ENCODE results near the gene NTSR2.

NTSR2 gene

DNA sequence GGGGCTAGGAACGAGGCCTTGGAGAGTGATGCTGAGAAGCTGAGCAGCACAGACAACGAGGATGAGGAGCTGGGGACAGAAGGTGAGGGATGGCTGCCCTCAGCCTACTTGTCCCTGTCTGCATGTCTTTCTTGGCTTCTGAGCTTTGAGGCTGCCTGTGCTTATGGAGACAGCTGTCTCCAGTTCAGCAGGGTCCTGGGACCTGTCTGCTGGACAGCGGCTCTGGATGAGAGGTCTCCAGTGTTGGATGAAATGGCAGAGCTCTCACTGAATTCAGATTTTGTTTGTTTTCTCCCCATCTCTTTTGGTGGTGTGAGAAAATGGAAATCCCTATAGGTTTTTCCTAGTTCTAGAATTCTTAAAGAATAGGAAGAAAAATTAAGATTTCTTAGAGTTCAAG is 54.8 kb downstream of the NTSR2 start:
- no peaks in the 10 kb centered on the region for H3K4me1 Mint-ChIP-seq
- no peaks in the 10 kb centered on the region for H3K27me3 Mint-ChIP-seq
- H3K9me3 Mint-ChIP-seq = no peaks in the 10 kb centered on the region
- no peak overlapping the region for H3K27ac Mint-ChIP-seq
- H3K4me3 Mint-ChIP-seq = no peak overlapping the region
- no peaks in the 10 kb centered on the region for H3K36me3 Mint-ChIP-seq

DNA sequence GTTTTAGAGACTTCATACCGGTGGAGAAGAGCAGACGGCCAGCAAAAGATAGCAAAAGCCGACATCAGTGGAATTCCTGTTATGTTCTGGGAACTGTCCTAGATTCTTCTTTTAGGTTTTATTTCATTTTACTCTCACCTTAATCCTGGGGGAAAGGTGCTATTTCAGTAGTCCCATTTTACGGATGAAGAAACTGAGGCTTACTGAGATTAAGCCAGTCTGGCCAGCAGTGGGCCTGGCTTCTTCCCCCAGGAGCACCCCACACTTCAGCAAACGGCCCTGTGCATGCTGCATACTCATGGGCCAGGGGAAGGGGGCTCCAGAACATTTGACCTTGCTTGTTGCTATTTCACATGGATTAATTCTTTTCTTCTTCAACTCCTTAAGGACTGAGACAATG is 56.7 kb downstream of the NTSR2 start:
- H3K36me3 Mint-ChIP-seq = no peaks in the 10 kb centered on the region
- H3K4me3 Mint-ChIP-seq = no peak overlapping the region
- H3K4me1 Mint-ChIP-seq = no peaks in the 10 kb centered on the region
- no peaks in the 10 kb centered on the region for H3K27me3 Mint-ChIP-seq
- no peaks in the 10 kb centered on the region for H3K9me3 Mint-ChIP-seq
- H3K27ac Mint-ChIP-seq = no peak overlapping the region

DNA sequence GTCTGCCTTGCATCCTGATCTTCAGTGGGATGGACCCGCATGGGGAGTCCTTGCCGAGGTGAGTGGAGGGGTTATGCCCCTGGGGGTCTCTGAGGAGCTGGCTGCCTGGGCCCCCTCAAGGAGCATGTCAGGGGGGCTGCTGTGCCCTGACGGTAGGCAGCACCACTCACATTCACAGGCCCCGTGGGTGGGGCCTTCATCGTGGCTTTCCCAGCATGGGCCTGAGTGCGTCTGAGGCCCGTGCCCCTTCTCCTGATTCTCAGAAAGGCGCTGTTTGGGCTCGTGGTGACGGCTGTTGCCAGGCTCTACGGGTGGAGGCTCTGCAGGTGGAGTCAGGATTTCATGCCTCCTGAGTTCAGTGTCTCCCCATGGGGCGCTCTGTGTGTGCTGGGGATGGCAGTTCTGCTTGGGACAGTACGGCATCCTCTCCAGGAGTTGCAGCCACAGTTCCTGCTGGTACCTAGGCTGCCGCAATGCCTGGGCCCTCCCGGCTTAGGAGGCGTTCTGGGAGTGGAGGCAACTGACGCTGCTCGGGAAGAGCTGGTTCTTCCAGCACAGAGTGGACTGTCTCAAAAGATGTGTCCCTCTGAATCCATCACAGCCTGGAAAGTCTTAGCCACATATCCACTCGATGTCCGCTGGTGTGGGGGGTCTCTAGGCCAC is 57.3 kb downstream of the NTSR2 start:
- Mint-ChIP-seq H3K36me3 (no peaks in the 10 kb centered on the region), H3K4me3 (no peak overlapping the region), H3K27me3 (no peaks in the 10 kb centered on the region), H3K9me3 (no peaks in the 10 kb centered on the region), H3K27ac (no peak overlapping the region), H3K4me1 (no peaks in the 10 kb centered on the region)

DNA sequence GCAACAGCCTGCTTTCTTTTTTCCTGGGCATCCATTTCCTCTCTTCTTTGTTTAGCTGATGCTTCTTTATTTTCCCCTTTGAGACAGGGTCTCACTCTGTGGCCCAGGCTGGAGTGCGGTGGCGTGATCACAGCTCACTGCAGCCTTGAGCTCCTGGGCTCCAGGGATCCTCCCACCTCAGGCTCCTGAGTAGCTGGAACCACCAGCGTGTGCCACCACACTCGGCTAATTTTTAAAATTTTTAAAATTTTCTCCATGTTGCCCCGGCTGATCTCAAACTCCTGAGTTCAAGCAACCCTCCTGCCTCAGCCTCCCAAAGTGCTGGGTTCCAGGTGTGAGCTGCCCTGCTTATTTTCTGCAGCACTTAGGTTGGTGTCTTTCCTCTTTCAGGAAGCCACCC is 58.7 kb downstream of the NTSR2 start:
- no peaks in the 10 kb centered on the region for H3K9me3 Mint-ChIP-seq
- no peaks in the 10 kb centered on the region for H3K36me3 Mint-ChIP-seq
- no peak overlapping the region for H3K27ac Mint-ChIP-seq
- no peaks in the 10 kb centered on the region for H3K4me1 Mint-ChIP-seq
- no peaks in the 10 kb centered on the region for H3K27me3 Mint-ChIP-seq
- no peak overlapping the region for H3K4me3 Mint-ChIP-seq

DNA sequence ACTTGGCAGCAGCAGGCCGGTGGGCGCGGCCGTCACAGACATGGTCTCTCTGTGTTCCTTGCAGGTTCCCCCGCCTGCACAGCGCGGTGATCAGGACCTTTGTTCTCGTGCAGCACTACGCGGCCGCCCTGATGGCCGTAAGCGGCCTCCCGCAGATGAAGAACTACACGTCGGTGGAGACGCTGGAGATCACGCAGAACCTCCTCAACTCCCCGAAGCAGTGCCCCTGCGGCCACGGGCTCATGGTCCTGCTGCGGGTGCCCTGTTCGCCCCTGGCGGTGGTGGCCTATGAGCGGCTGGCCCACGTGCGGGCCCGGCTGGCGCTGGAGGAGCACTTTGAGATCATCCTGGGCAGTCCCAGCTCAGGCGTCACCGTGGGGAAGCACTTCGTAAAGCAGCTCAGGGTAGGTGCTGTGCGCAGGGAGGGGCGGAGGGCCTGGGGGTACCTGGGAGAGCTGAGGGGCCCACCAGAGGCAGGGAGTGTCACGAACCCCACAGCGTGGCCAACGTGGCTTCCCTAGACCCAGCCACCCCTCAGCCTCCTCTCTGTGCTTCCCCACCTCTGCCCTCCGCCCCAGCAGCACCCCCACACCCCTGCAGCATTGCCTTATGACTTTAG is 59.3 kb downstream of the NTSR2 start:
- H3K4me3 Mint-ChIP-seq = no peak overlapping the region
- no peaks in the 10 kb centered on the region for H3K4me1 Mint-ChIP-seq

More for the DNA sequence above, 59.3 kb downstream of the NTSR2 start:
- Mint-ChIP-seq H3K36me3 (no peaks in the 10 kb centered on the region), H3K27ac (no peak overlapping the region), H3K9me3 (no peaks in the 10 kb centered on the region), H3K27me3 (no peaks in the 10 kb centered on the region)

Data from activated naive CD4-positive, alpha-beta T cell treated with anti-CD3 and anti-CD28 coated beads, Interleukin-2, amount 50 U/mL, for 24 hours (primary cell).